ENCODE results near the gene STK38. TPM values are rescaled to one million over a fixed set of nuclear protein-coding genes. Genes with fewer than 3 reads are reported as not detected.

The STK38 gene
- total RNA-seq, 1 donor from 2014 or later = 26.8 TPM

- Mint-ChIP-seq H3K27me3 (ENCODE audit: low read depth) (no peaks in the 10 kb centered on the region), H3K4me1 (no peaks in the 10 kb centered on the region), H3K36me3 (ENCODE audit: low read depth) (no peaks in the 10 kb centered on the region), H3K4me3 (no peak overlapping the region), H3K9me3 (no peaks in the 10 kb centered on the region), H3K27ac (ENCODE audit: unreplicated experiment) (no peak overlapping the region)
- no peak for TF ChIP-seq CTCF (conservative IDR thresholded peaks at IDR 0.05)
- DNase-seq (ENCODE audit: low read depth, low spot score) = no peak
Observed at GRCh38 chr6:36571122-36572043, 24.1 kb upstream of the STK38 start.

GRCh38 chr6:36570264-36570663 is 23.0 kb upstream of the STK38 start:
- H3K4me1 Mint-ChIP-seq = no peaks in the 10 kb centered on the region
- no peaks in the 10 kb centered on the region for H3K27me3 Mint-ChIP-seq (ENCODE audit: low read depth)
- H3K27ac Mint-ChIP-seq (ENCODE audit: unreplicated experiment) = no peak overlapping the region
- H3K9me3 Mint-ChIP-seq = no peaks in the 10 kb centered on the region
- no peak for DNase-seq (ENCODE audit: low read depth, low spot score)
- H3K36me3 Mint-ChIP-seq (ENCODE audit: low read depth) = no peaks in the 10 kb centered on the region
- TF ChIP-seq CTCF (conservative IDR thresholded peaks at IDR 0.05) = no peak
- no peak overlapping the region for H3K4me3 Mint-ChIP-seq

DNA sequence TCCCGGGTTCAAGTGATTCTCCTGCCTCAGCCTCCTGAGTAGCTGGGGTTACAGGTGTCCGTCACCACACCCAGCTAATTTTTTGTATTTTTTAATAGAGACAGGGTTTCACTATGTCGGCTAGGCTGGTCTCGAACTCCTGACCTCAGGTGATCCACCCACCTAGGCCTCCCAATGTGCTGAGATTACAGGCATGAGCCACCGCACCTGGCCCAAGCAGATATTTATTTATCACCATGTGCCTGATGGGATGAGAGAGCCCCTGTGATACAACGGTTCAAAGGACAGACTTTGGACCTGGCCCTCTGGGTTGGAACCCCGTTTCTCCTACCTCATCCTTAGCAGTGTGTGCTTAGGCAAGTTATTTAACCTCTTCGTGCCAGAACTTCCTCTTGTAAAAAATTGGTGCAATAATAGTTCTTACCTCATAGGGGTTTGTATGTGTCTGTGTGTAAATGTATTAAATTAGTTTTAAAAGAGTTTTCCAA is 19.2 kb upstream of the STK38 start:
- H3K27me3 Mint-ChIP-seq (ENCODE audit: low read depth) = peaks cover 3% of the 10 kb centered on the region
- no peak for TF ChIP-seq CTCF (conservative IDR thresholded peaks at IDR 0.05)
- no peak for DNase-seq (ENCODE audit: low read depth, low spot score)
- no peaks in the 10 kb centered on the region for H3K36me3 Mint-ChIP-seq (ENCODE audit: low read depth)
- H3K9me3 Mint-ChIP-seq = no peaks in the 10 kb centered on the region
- H3K4me3 Mint-ChIP-seq = no peak overlapping the region
- peaks cover 4% of the 10 kb centered on the region for H3K4me1 Mint-ChIP-seq
- H3K27ac Mint-ChIP-seq (ENCODE audit: unreplicated experiment) = no peak overlapping the region

GRCh38 chr6:36563928-36564284 is 16.6 kb upstream of the STK38 start:
- Mint-ChIP-seq H3K36me3 (ENCODE audit: low read depth) (no peaks in the 10 kb centered on the region), H3K27me3 (ENCODE audit: low read depth) (peaks cover 3% of the 10 kb centered on the region), H3K9me3 (no peaks in the 10 kb centered on the region), H3K27ac (ENCODE audit: unreplicated experiment) (no peak overlapping the region), H3K4me3 (no peak overlapping the region), H3K4me1 (peaks cover 4% of the 10 kb centered on the region)
- no peak for TF ChIP-seq CTCF (conservative IDR thresholded peaks at IDR 0.05)
- DNase-seq (ENCODE audit: low read depth, low spot score) = no peak

- Mint-ChIP-seq H3K9me3 (no peaks in the 10 kb centered on the region), H3K4me1 (peaks cover 4% of the 10 kb centered on the region), H3K4me3 (no peak overlapping the region), H3K27ac (ENCODE audit: unreplicated experiment) (no peak overlapping the region), H3K36me3 (ENCODE audit: low read depth) (no peaks in the 10 kb centered on the region), H3K27me3 (ENCODE audit: low read depth) (peaks cover 3% of the 10 kb centered on the region)
- no peak for TF ChIP-seq CTCF (conservative IDR thresholded peaks at IDR 0.05)
- DNase-seq (ENCODE audit: low read depth, low spot score) = no peak
Observed at GRCh38 chr6:36563237-36563927, 16.1 kb upstream of the STK38 start.
